GM21786 (cell line): ENCODE data around the gene DUXB.
A peak's percentile ranks its signal among the peaks of the same experiment; 100 is the strongest.

Experiments used
- ATAC-seq: cut with Tn5 transposase; IDR thresholded peaks from one replicate; pipeline ENCODE4 v1.9.1; 2021; ENCODE audit not compliant: unreplicated experiment

The DUXB gene

GRCh38 chr16:75701361-75701760, at the start of gene DUXB:
Gene DUXB (minus strand): TSS chr16:75701461. CDS start chr16:75701418, 43 bp downstream.
- no peak for ATAC-seq

GRCh38 chr16:75750528-75750927, 49.3 kb upstream of the DUXB start:
- ATAC-seq = no peak

GRCh38 chr16:75746359-75746758, 45.1 kb upstream of the DUXB start:
- no peak for ATAC-seq

GRCh38 chr16:75745823-75746222, 44.6 kb upstream of the DUXB start:
- ATAC-seq = peak; percentile 65

- no peak for ATAC-seq
These were observed 44.0 kb upstream of the DUXB start for GRCh38 chr16:75745242-75745641.

- ATAC-seq = no peak
These were observed 41.3 kb upstream of the DUXB start for GRCh38 chr16:75742424-75743047.

GRCh38 chr16:75733305-75734211, 32.3 kb upstream of the DUXB start:
- no peak for ATAC-seq

- no peak for ATAC-seq
These were observed 31.6 kb upstream of the DUXB start for GRCh38 chr16:75732871-75733270.

- no peak for ATAC-seq
These were observed 26.0 kb upstream of the DUXB start for GRCh38 chr16:75727221-75727620.

- ATAC-seq = no peak
These were observed 25.1 kb upstream of the DUXB start, which contains the start of gene CPHXL for GRCh38 chr16:75726390-75726789. Gene CPHXL (minus strand): TSS chr16:75726490. CDS start chr16:75726442, 48 bp downstream.

- no peak for ATAC-seq
These were observed 17.2 kb upstream of the DUXB start for GRCh38 chr16:75718452-75718851.

GRCh38 chr16:75714661-75715060, 13.4 kb upstream of the DUXB start:
- ATAC-seq = no peak

- ATAC-seq = no peak
These were observed 9.1 kb upstream of the DUXB start for GRCh38 chr16:75710344-75710743.

- ATAC-seq = no peak
These were observed 2.0 kb upstream of the DUXB start for GRCh38 chr16:75703306-75703705.

- no peak for ATAC-seq
These were observed 981 bp upstream of the DUXB start for GRCh38 chr16:75702242-75702641.

GRCh38 chr16:75697571-75697970, 3.7 kb downstream of the DUXB start:
- ATAC-seq = no peak

GRCh38 chr16:75695708-75696107, 5.6 kb downstream of the DUXB start:
- ATAC-seq = no peak

GRCh38 chr16:75687361-75687760, 13.9 kb downstream of the DUXB start:
- no peak for ATAC-seq

- ATAC-seq = no peak
These were observed 19.0 kb downstream of the DUXB start for GRCh38 chr16:75682308-75682707.

- ATAC-seq = no peak
These were observed 21.9 kb downstream of the DUXB start for GRCh38 chr16:75679366-75679765.

- no peak for ATAC-seq
These were observed 24.4 kb downstream of the DUXB start, which contains the start of gene CPHXL2 for GRCh38 chr16:75676909-75677308. Gene CPHXL2 (minus strand): TSS chr16:75677009. CDS start chr16:75676999, 10 bp downstream.

GRCh38 chr16:75667503-75667902, 33.8 kb downstream of the DUXB start:
- no peak for ATAC-seq
